Transverse colon (tissue), 4 donors: ENCODE data around the gene ANKS3. TPM values are rescaled to one million over a fixed set of nuclear protein-coding genes. Genes with fewer than 3 reads are reported as not detected.

ENCODE experiments used
- DNase-seq: peaks from one replicate; pipeline ENCODE4 v3.0.0-alpha.2; 2019
- H3K27ac ChIP-seq, 4 donors: fragments of 200-600 bp; sonication (generic); 2 replicates each; pipeline ENCODE4 v1.5.1; 2016 to 2018; ENCODE audit warnings: inconsistent platforms in 4 of 4
- H3K27me3 ChIP-seq: fragments of 200-600 bp; sonication (generic); 2 replicates; pipeline ENCODE4 v1.5.1; 2017; ENCODE audit warnings: inconsistent platforms
- H3K36me3 ChIP-seq, 4 donors: fragments of 200-600 bp; sonication (generic); 2 replicates each; pipeline ENCODE4 v1.5.1; 2017 to 2019; ENCODE audit warnings: inconsistent platforms in 4 of 4
- H3K4me1 ChIP-seq, 4 donors: fragments of 200-600 bp; sonication (generic); 2 replicates each; pipeline ENCODE4 v1.5.1; 2017 to 2020; ENCODE audit warnings: inconsistent platforms in 4 of 4
- H3K4me3 ChIP-seq, 4 donors: fragments of 200-600 bp; sonication (generic); 1 replicate in 1 of 4; 2 replicates in 3 of 4; pipeline versions ENCODE4 v1.5.1 to v1.6.1; 2017 to 2019; ENCODE audit warnings: inconsistent platforms in 4 of 4
- H3K9me3 ChIP-seq, 2 donors: fragments of 200-600 bp; sonication (generic); 2 replicates each; pipeline ENCODE4 v1.5.1; 2017 to 2019; ENCODE audit warnings: inconsistent platforms in 2 of 2
- EP300 ChIP-seq: sonication (generic); formaldehyde crosslinking; IDR thresholded peaks from one replicate; pipeline ENCODE4 v1.6.1; 2017; ENCODE audit warnings: antibody characterized with exemption, low read depth
- POLR2A ChIP-seq: fragments of 450-650 bp; IDR thresholded peaks from one replicate; pipeline ENCODE4 v1.6.1; 2016; ENCODE audit warnings: antibody characterized with exemption, mild to moderate bottlenecking, moderate library complexity
- POLR2AphosphoS5 ChIP-seq, 3 donors: sonication (generic); formaldehyde crosslinking; IDR thresholded peaks; one replicate each; pipeline ENCODE4 v1.6.1; 2016; ENCODE audit warnings: antibody characterized with exemption in 3 of 3
- WGBS, 2 donors: methylation state at CpG; one replicate each; pipeline ENCODE4 v1.1.5; 2018; ENCODE audit warnings: low coverage in 1 of 2; 5-methylcytosine and 5-hydroxymethylcytosine counted together
- in situ Hi-C, 4 donors: fragments of 200-750 bp; cut with MboI; loops; one replicate each; pipeline versions ENCODE4 v1.15.0 to v1.15.1; 2017; ENCODE audit warnings: low sequenced_read_pairs in 3 of 4, low pct_ligation_motif_present in 1 of 4, low pct_unique_long_range_greater_than_20kb in 1 of 4
- intact Hi-C: fragments of 100-400 bp; cut with DNase I; formaldehyde crosslinking; loops from one replicate; pipeline ENCODE4 v1.15.1; 2023; ENCODE audit warnings: low total_unique reads
- total RNA-seq, 4 donors: library from RNA; depleted of rRNA; stranded (reverse); fragments of >200 nt; gene quantifications; one replicate each; pipeline ENCODE4 v1.1.0, GENCODE V29; 2016
- TF ChIP-seq, protein P1 (sequence below), 5 experiments: fragments of 200-600 bp in 3 of 5; fragments of 450-650 bp in 2 of 5; sonication (generic) in 3 of 5; IDR thresholded peaks; 1 replicate in 2 of 5; 2 replicates in 3 of 5; pipeline ENCODE4 v1.5.1; 2016 to 2017; ENCODE audit warnings: antibody characterized with exemption in 5 of 5, inconsistent platforms in 3 of 5, mild to moderate bottlenecking in 2 of 5, moderate library complexity in 1 of 5

Gene ANKS3
- total RNA-seq, 4 donors from 2014 or later, result 14.9 to 38.4 (median 25.0) TPM

GRCh38 chr16:4762205-4762604, 28.1 kb upstream of the ANKS3 start:
- Histone ChIP-seq H3K27ac (no peak overlapping the region), H3K4me1 (peaks cover 11 to 18% (median 15%) of the 10 kb centered on the region in 4 donors), H3K4me3 (no peak overlapping the region), H3K27me3 (no peaks in the 10 kb centered on the region), H3K9me3 (no peaks in the 10 kb centered on the region), H3K36me3 (peaks cover 0 to 28% (median 14%) of the 10 kb centered on the region in 4 donors)
- WGBS, 2 donors, result 94% methylated on average over 9 of the region's 9 CpGs; no CpG with 5 or more reads in 1 of the 2 donors
- intact Hi-C loops (no loop called here), in situ Hi-C loops (no loop called here)
- no peak for DNase-seq
- no peak for TF ChIP-seq EP300
- no peak for TF ChIP-seq POLR2AphosphoS5 (IDR thresholded peaks at IDR 0.05)
- TF ChIP-seq POLR2A, result no peak
- TF ChIP-seq, protein P1, sequence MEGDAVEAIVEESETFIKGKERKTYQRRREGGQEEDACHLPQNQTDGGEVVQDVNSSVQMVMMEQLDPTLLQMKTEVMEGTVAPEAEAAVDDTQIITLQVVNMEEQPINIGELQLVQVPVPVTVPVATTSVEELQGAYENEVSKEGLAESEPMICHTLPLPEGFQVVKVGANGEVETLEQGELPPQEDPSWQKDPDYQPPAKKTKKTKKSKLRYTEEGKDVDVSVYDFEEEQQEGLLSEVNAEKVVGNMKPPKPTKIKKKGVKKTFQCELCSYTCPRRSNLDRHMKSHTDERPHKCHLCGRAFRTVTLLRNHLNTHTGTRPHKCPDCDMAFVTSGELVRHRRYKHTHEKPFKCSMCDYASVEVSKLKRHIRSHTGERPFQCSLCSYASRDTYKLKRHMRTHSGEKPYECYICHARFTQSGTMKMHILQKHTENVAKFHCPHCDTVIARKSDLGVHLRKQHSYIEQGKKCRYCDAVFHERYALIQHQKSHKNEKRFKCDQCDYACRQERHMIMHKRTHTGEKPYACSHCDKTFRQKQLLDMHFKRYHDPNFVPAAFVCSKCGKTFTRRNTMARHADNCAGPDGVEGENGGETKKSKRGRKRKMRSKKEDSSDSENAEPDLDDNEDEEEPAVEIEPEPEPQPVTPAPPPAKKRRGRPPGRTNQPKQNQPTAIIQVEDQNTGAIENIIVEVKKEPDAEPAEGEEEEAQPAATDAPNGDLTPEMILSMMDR (IDR thresholded peaks at IDR 0.05), result no peak

GRCh38 chr16:4760221-4760910, 26.3 kb upstream of the ANKS3 start:
- Histone ChIP-seq H3K4me1 (peaks cover 3 to 7% (median 4%) of the 10 kb centered on the region in 4 donors), H3K27me3 (no peaks in the 10 kb centered on the region), H3K27ac (no peak overlapping the region), H3K9me3 (no peaks in the 10 kb centered on the region), H3K36me3 (peaks cover 0 to 40% (median 16%) of the 10 kb centered on the region in 4 donors), H3K4me3 (no peak overlapping the region)
- no peak for TF ChIP-seq EP300
- TF ChIP-seq POLR2AphosphoS5 (IDR thresholded peaks at IDR 0.05), result no peak
- TF ChIP-seq POLR2A, result no peak
- TF ChIP-seq, protein P1 (IDR thresholded peaks at IDR 0.05), result no peak
- 88% methylated on average over 23 of the region's 23 CpGs; no CpG with 5 or more reads in 1 of the 2 donors for WGBS, 2 donors
- in situ Hi-C loops, result no loop called here
- DNase-seq, result no peak
- intact Hi-C loops, result no loop called here

DNA sequence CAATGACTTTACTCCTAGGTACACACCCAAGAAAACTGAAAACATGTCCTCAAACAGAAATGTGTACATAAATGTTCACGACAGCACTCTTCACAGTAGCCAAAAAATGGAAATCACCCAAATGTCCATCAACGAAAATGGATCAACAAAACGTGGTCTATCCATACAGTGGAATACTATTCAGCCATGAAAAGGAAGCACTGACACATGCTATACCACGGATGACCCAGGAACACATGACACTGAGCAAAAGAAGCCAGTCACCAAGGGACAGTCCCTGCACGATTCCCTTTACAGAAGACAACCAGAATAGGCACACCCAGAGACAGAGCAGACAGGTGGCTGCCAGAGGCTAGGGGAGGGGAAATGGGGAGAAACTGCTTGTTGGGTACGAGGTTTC, 21.6 kb upstream of the ANKS3 start:
- no peak for TF ChIP-seq EP300
- TF ChIP-seq, protein P1 (IDR thresholded peaks at IDR 0.05), result no peak
- no peak for TF ChIP-seq POLR2AphosphoS5 (IDR thresholded peaks at IDR 0.05)
- TF ChIP-seq POLR2A, result no peak
- H3K27ac ChIP-seq, result no peak overlapping the region
- no peaks in the 10 kb centered on the region for H3K27me3 ChIP-seq
- H3K9me3 ChIP-seq, result no peaks in the 10 kb centered on the region
- DNase-seq, result no peak
- intact Hi-C loops (no loop called here), in situ Hi-C loops (no loop called here)
- peaks cover 0 to 50% (median 19%) of the 10 kb centered on the region in 4 donors for H3K36me3 ChIP-seq
- H3K4me3 ChIP-seq, result no peak overlapping the region
- 94% methylated on average over 6 of the region's 6 CpGs for WGBS, 2 donors
- H3K4me1 ChIP-seq, result no peaks in the 10 kb centered on the region

DNA sequence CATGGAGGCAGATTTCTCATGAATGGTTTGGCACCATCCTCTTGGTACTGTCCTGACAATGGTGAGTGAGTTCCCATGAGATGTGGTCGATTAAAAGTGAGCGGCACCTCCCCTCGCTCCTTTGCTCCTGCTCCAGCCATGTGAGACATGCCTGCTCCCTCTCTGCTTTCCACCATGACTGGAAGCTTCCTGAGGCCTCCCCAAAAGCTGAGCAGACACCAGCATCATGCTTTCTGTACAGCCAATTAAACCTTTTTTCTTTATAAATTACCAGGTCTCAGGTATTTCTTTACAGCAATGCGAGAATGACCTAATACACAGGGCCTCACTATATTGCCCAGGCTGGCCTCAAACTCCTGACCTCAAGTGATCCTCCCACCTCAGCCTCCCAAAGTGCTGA, 20.8 kb upstream of the ANKS3 start:
- Histone ChIP-seq H3K27ac (no peak overlapping the region), H3K4me3 (no peak overlapping the region), H3K4me1 (no peaks in the 10 kb centered on the region), H3K9me3 (no peaks in the 10 kb centered on the region), H3K36me3 (peaks cover 0 to 47% (median 15%) of the 10 kb centered on the region in 4 donors), H3K27me3 (no peaks in the 10 kb centered on the region)
- no peak for DNase-seq
- in situ Hi-C loops, result no loop called here
- TF ChIP-seq, protein P1 (IDR thresholded peaks at IDR 0.05), result no peak
- no peak for TF ChIP-seq POLR2AphosphoS5 (IDR thresholded peaks at IDR 0.05)
- no peak for TF ChIP-seq EP300
- TF ChIP-seq POLR2A, result no peak
- intact Hi-C loops, result no loop called here
- WGBS, 2 donors, result 98 to 100% methylated on average over 3 to 4 of the region's 4 CpGs
